Measurements from ENCODE around the gene MPST.

- TF ChIP-seq, protein P1, sequence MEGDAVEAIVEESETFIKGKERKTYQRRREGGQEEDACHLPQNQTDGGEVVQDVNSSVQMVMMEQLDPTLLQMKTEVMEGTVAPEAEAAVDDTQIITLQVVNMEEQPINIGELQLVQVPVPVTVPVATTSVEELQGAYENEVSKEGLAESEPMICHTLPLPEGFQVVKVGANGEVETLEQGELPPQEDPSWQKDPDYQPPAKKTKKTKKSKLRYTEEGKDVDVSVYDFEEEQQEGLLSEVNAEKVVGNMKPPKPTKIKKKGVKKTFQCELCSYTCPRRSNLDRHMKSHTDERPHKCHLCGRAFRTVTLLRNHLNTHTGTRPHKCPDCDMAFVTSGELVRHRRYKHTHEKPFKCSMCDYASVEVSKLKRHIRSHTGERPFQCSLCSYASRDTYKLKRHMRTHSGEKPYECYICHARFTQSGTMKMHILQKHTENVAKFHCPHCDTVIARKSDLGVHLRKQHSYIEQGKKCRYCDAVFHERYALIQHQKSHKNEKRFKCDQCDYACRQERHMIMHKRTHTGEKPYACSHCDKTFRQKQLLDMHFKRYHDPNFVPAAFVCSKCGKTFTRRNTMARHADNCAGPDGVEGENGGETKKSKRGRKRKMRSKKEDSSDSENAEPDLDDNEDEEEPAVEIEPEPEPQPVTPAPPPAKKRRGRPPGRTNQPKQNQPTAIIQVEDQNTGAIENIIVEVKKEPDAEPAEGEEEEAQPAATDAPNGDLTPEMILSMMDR (optimal IDR thresholded peaks at IDR 0.05 in 1 of 3, IDR thresholded peaks at IDR 0.05 in 1 of 3, conservative IDR thresholded peaks at IDR 0.05 in 1 of 3; ENCODE audit: extremely low read depth in 1 of 3, insufficient read depth in 2 of 3, low read length in 3 of 3), result no peak
- TF ChIP-seq EZH2 (IDR thresholded peaks at IDR 0.05; ENCODE audit: low read length), result no peak
Observed at GRCh38 chr22:37008365-37008764, 11.2 kb upstream of the MPST start.

All from keratinocyte (primary cell).